Stimulated activated CD8-positive, alpha-beta memory T cell treated with anti-CD3 and anti-CD28 coated beads, Interleukin-7, amount 100 ng/mL, for 1 hour (primary cell): Measurements from ENCODE around the gene CYBB.
"Not testable (repeated sequence)": the region's sequence is repeated elsewhere in the genome, so short reads cannot be mapped to it uniquely, and the experiment has no call there.

Experiments used
- DNase-seq, 2 donors: peaks; one replicate each; pipeline ENCODE4 v3.0.0-alpha.2; 2020; ENCODE audit warnings: low read depth in 2 of 2

CYBB gene

GRCh38 chrX:37779857-37780256 is at the start of gene CYBB:
Gene CYBB, plus strand, starts transcription at chrX:37780059. Its CDS starts 19 bp downstream, at chrX:37780078.
- DNase-seq, result no peak

DNA sequence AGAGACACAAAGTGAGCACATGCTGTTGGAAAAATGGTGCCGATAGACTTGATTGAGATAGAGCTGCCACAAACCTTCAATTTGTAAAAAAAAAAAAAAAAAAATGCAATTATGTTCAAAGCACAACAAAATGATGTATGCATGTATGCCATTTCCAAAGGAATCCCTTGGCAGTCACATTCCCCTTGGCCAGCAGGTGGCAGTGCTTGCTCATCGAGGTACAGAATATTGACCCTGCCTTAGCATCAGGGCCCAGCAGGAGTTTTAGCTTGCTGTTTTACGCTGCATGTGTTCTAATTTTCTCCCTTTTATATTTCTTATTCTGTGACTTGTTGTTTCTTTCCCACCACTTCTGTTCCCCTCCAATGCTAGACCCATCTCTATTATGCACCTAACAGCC is 34.5 kb upstream of the CYBB start:
- peak; percentile 49 for DNase-seq

DNA sequence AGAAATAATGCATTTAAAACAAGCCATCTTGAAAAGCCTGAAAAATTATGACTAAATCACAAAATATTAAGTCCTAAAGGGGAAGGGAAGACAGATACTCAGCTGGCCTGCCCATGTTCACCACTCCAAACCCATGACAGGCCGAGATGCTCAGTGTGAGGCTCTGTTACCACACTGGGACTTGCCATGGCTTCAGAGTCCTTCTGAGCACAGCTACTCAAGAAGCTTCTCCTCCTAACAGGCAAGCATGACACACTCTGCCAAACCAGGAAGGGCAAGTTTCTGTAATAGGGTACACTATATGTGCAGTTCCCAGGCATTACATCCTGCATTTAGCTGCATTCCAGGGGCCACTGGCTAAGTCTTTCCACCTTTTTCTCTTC is 34.0 kb upstream of the CYBB start:
- no peak for DNase-seq

DNA sequence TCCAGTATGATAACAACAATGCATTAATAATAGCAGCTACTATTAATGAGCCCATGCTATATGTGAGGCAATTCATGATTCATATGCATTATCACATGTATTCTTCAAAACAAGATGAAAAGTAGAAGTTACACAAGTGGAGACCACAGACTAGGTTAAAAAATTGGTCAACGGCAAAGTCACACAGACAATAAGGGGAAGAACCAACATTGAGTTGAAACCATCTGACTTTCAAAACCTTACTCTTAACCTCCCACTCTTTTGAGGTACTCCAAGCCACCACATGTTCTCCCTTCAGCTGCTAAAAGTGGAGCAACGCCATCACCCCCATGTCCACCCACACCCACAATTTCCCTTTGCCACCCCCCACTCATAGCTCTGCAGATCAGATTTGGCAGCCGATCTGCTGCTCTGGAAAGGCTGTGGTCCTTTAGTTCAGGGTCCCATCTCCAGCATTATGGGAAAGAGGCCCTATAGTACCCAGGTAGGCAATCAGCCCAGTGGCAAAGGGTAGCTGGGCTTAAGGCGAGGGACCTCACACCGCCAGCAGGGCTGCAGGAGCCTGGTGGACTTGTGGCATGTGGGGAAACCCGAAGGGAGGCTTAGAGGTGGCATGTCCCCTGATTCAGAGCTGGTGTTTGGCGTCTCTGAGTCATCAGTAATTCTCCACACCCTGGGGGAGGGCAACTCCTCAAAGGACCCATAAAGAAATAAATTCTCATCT is 33.5 kb upstream of the CYBB start:
- no peak for DNase-seq

DNA sequence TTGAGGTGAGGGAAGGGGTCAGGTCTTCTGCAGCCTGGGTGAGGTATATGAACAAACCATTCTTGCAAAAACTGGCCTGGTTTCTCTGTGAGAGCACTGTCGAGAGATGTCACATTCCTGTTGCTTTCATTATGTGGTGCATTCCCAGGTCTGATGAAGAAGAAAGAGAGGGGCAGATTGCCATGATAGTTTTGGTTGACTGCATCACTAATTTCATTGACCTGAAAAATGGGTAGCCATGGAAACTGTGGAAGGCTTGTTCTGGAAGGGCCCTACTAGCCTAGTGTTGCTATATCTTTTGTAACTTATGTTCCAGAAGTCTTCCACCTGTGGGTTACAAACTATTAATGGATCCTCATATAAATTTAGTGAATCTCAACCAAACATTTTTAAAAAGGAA is 32.9 kb upstream of the CYBB start:
- no peak for DNase-seq

DNA sequence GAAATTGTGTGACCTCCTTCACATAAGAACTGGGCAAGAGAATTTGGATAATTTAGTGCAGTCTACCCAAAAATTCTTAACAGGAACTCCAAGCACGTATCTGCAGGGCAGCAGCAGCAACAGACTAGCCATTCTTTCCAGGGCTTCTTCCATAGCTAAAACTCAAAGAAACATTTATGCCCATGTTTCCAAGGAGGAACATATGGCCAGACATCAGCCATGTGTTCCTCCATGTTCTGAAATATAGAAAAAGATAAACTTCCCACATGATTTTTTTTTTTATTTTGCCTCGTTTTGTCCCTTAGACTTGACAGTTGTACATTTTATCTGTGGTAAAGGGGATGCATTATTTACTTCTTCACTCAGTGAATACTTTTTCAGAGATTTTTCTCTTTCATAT is 27.6 kb upstream of the CYBB start:
- DNase-seq, result no peak

DNA sequence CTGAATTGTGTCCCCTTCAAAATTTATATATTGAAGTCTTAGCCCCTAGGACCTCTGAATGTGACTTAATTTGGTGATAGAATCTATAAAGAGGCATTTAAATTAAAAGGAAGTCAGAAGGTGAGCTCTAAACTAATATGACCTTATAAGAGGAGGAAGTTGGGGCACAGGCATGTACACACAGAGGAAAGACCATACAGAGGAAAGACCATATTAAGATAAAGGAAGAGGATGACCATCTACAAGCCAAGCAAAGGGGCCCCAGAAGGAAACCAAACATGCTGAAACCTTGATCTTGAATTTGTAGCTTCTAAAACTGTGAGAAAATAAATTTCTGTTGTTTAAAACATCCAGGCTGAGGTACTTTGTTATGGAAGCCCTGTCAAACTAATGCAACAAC is 26.9 kb upstream of the CYBB start:
- DNase-seq, result no peak

- DNase-seq, result no peak
These were observed 26.5 kb upstream of the CYBB start for GRCh38 chrX:37753384-37753783.

DNA sequence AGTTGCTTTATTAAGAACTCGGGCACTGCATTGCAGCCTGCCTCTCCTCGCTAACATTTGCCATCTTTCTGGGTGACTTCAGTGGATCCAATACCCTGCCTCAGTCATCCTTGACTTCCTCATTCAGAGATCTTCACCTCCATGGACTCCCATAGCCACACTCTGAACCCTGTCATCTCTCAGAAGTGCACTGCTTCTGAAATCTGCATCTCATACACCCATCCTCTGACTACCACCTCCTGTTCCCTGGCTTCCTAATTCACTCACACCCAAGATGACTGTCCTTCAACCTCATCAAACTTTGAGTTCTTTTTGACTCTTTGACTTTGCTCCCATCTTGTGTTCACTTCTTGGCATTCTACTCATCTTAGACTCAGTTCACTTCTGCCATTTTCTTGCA is 25.3 kb upstream of the CYBB start:
- no peak for DNase-seq

DNA sequence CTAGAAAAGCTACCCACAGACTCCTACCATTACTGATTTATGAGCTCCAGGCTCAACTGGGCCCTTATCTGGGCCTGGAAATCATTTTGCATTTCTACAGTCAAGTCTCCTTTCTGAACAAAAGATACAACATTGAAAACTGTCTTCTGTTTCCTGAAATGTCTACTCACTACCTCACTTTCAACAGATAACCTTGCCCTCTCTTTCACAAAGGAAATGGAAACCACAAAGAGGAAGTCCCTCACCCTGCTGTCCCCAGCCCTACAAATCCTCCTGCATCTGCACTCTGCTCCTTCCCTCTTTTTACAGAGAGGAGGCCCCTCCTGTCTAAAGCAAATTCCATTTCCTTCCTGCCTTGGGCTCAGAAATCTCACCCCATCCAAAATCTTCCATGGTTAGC is 24.8 kb upstream of the CYBB start:
- no peak for DNase-seq

GRCh38 chrX:37757082-37757481 is 22.8 kb upstream of the CYBB start:
- DNase-seq, result no peak

DNA sequence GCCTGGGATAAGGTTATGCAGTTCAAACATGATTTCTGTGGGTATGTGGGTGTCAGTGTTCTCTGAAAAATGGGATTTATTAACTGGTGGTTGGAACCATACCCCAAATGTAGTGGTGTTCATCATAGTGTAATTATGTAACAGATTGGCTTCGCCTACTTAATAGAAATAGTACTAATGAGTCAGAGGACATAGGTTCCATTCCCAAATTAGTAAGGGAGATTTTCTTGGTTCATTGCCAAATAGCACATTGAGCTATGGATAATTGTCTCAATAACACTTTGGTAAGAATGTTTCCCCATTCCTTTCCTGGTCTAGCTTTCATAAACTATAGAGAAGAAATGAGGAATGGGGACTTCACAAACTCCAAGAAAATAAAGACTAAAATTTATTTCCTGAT is 20.5 kb upstream of the CYBB start:
- no peak for DNase-seq

DNA sequence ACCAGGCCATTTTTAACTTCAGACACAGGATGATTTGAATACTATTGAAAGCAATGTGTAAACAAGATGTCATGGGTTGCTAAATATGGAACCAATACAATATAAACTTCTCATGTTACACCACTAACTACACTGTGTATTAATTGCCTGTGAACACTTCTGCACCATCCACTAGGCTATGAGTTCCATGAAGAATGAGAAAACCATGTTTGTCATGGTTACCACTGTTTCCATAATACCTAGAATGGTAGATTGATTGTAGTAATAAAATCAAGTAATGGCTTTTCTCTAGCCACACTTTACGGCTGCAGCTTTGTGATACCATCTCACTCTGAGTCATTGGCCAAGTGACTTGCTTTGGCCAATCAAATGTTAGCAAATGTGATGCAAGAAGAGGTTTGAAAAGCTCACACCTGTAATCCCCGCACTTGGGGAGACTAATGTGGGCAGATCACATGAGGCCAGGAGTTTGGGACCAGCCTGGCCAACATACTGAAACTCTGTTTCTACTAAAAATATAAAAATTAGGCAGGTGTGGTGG is 19.9 kb upstream of the CYBB start:
- no peak for DNase-seq

DNA sequence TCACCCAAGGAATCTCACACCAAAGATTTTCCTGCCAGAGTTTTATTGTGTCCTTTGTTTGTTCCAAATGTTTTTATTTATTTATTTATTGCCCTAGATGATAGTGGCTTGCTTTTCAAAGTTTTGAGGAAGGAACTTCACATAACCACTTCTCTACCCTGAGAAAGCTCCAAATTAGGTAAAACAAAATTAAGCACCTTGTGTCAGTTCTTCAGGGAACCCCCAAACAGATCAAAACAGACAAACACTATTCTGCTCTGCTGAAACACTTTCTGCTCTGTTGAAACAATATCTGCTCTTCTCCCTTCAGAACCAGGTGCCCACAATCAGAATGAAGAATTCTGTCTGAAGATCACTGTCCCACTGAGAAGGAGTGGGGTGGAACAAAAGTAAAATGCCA is 16.5 kb upstream of the CYBB start:
- DNase-seq, result no peak

GRCh38 chrX:37765507-37765906 is 14.4 kb upstream of the CYBB start:
- no peak for DNase-seq

DNA sequence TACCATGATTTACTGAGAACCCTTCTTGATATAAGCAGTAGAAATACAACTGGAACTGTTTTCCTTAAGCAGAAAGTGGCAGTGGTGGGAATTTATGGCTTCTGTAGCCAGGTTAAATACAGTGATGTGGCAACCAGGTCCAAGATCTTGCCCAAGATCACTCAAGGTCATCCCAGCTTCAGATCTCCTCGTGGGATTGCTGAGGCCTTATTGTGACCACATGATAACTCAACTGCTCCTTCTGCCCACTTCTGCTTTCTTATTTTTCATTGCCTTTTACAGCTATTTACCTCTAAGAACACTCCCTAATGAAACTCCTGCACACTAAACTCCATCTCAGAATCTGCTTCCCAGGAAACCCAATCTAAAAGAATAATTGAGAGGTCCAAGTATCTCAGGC is 12.4 kb upstream of the CYBB start:
- DNase-seq, result no peak

GRCh38 chrX:37768866-37769265 is 11.0 kb upstream of the CYBB start:
- not testable (repeated sequence) for DNase-seq

DNA sequence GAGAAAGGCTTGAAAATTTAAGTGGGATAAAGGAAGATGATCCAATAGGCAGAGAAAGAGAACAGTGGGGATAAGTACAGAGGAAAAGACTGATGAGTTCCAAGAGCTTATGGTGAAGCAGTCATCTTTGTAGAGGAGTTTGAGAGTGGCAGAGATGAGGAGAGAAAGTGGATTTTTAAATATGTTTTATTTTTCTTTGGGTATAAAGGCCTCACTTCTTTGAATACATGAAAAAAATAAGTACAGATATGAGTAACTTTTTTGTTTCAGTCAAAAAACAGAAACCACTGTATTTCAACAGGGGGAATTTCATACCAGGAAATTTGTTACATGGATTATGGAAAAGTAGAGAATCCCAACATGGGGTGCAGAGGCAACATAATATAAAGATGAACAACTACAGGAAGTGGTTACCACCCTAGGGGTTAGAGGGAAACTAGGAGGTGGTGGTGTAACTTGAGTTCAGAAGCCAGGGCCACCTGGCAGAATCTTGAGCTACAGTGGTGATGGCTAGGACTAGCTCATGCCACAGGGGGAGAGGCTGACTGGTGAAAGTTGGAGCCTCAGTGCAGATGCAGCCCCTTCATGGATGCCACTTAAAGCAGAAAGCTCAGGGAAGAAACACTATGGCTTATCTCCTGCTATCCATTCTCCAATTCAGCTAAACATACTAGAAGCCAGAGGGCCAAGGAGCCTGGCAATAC is 3.4 kb upstream of the CYBB start:
- DNase-seq, result no peak

DNA sequence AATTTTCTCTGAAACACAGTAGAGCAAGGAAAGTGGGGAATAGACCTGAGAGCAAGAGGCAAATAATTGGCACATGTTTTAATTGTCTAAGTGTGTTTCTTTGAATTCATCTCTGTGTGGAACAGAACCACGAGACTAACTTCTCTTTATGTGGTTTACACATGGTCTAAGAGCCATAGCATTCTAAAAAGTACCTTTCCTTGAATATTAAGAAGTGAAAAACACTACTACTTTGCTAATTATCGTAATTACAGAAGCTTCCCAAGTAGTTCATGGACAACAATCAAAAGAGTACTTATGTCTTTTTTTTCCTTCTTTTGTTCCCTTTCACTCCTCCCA is 2.9 kb upstream of the CYBB start:
- no peak for DNase-seq

GRCh38 chrX:37781081-37781480 is 1.2 kb downstream of the CYBB start:
- no peak for DNase-seq

GRCh38 chrX:37781814-37782213 is 2.0 kb downstream of the CYBB start:
- no peak for DNase-seq

GRCh38 chrX:37782359-37782758 is 2.5 kb downstream of the CYBB start:
- no peak for DNase-seq

- no peak for DNase-seq
These were observed 3.4 kb downstream of the CYBB start for GRCh38 chrX:37783305-37783704.

- no peak for DNase-seq
These were observed 5.7 kb downstream of the CYBB start for GRCh38 chrX:37785569-37785968.
